Activated T-cell treated with anti-CD3 and anti-CD28 coated beads for 24 hours (primary cell): Measurements from ENCODE around the gene MORN1.

Experiments
- DNase-seq: peaks from one replicate; pipeline ENCODE4 v3.0.0-alpha.2; 2020; ENCODE audit warnings: low read depth

Gene MORN1

DNA sequence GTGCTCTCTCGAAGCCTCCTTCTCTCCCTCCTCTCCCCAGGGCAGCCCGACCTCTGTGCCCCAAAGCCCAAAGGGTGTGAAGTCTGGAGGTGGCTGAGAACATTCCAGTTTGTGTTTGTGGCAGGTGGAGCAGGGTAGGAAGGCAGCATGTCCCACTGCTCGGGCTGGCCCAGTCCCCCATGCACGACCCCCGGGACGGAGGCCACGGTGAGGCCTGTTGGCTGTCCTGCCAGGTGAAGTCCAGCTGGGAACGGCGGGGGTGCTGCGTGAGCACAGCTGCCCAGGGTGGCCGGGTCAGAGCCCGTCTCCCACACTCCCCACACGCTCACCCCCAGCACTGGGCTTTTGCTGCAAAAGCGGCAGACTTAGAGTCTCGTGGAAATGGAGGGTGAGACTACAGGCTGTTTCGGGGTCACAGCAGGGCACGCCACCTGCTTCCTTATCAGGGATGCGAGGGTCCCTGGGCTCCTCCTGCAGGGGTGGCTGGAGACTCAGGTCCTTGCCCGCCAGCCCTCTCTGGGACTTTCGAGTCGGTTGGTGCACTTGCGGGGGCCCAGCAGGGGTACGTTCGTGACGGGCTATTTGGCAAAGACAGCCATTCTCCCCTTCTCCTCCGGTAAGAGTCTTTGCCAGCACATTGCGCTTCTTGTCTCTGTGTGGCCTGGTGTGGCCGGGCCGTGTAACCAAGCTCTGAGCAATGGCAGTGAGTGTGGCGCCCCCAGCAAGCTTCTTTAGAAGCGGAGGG, 40.3 kb downstream of the MORN1 start:
- no peak for DNase-seq

DNA sequence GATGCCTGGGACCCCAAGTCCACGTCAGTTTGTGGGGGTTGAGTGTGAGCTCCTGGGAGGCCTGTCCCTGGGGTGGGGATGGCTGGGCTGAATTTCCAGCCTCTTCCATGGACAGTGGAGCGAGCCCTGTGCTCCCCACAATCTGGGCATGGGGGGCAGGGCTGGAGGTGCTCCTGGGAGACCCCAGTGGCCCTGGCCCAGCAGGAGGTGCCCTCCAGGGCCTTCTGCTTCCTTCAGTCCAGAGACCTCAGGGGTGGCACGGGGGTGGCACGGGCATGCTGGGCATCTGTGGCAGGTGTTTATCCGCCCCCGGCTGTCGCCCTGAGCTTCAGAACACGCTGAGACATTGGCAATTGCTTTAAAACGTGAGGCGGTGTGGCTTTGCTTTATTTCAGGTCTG, 40.9 kb downstream of the MORN1 start:
- no peak for DNase-seq

DNA sequence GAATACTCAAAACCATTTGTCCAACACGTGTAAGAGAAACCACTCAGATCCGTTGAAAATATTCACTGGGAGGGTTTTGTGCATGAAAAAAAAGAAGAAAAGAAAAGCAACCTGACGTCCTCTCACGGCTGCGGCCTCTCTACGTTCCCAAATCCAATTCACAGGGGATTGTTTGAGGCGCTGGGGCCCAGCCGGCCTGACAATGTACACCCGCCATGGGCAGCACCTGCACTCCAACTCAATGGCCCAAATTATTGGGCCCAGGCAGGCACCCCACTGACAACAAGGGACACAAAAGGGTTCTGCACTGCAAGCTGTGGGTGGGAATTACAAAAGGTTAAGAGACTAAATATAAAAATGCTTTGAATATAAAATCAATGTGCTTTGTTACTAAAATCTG, 41.5 kb downstream of the MORN1 start:
- no peak for DNase-seq

DNA sequence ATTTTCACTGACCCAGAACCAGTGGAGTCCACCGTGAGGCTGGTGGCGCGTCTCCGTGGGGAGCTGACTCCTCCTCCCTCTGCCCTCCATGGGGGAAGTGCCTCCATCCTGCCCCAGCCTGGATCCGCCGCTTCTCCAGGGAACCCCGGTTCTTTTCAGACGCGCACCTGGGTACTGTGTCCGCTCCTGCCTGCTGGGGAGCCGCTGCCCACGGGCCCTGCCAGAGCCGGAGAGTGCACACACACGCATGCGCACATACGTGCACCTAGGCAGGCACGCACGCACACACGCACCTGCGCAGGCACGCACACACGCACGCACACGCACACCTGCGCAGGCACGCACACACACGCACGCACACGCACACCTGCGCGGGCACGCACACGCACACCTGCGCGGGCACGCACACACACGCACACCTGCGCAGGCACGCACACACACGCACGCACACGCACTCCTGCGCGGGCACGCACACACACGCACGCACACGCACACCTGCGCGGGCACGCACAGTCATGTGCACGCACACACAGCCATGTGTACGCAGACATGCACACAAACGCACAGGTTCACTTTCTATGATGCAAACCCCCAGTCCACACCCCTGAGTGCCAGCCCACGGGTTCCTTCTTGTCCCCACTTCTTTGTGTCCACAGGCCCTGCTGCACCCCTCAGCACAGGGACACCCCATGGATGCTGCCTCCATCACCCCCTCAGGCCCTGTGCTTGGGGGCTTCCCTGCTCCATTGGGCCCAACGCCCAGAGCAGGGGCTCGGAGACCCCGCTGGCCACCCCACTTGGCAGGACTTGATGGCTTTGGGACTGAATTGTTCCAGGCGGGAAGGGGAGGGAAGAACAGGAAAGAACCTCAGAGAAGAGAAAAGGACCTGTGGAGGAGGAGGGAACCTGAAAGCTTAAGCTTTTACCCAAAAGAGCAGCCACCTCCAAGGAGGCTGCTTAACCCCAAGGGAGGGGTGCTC, 42.7 kb downstream of the MORN1 start:
- no peak for DNase-seq

DNA sequence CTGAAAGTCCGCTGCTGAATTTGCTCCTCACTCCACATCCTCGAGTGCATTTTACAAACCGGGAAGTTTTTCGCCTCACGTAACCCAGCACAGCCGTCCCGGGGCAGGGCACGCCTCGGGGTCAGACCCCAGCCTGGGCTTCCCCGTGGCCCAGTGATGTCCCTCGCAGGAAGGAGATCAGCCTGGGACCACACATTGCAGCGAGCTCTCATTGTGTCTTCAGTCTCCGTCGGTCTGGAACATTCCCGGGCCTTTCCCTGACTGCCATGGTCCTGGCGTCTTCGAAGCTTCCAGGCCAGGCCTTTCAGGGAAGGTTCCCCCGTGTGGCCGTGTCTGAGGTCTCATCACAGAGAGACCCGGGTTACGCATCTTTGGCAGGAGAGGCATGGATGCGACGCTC, 43.5 kb downstream of the MORN1 start:
- no peak for DNase-seq

DNA sequence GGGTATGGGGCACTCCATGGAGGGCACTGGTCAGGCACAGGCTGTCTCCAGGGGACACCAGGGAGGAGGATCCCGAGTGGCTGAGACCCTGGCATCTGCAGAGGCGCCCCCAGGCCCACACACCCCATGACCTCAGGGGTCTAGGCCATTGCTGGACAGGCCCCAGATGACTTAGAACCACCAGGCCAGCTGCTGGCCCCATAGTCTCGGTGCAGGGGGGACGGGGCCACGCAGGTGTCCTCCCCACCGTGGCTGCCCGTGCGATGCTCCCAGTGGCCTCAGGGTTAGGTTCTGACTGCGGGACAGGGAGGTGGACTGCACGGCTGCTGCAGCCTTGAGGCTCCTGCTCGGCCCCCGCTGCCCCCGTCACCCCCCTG, 44.0 kb downstream of the MORN1 start:
- DNase-seq, result no peak

DNA sequence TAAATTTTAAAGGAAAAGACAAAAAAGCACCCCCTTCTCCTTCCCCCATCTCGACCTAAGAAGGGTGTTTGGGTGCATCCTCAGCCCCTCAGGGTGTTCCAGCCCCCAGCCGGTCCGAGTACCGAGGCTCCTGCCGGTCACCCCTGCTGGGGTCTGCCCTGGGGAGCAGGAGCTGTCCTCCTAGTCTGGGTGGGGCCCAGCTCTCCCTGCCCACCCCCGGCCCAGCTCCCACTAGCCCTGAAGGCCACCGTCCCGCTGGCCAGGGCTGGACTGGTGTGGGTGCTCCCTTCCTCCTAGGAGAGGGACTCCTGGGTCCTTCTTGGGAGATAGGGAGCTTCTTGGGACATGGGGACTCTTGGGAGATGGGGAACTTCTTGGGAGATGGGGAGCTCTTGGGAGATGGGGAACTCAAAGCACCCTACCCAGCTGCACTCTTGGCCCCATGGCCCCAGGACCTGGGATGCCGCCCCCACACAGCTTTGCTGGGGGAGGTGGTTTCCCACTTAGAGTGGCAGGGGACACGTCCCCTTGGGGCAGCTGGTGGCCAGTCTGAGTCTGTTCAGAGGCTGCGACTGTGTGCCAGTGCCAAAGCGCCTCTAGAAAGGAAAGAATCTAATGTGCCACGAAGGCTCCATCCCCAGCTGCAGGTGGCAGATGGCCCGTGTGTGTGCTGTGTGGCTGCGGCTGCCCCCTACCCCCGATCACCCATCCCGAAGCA, 44.5 kb downstream of the MORN1 start:
- no peak for DNase-seq

DNA sequence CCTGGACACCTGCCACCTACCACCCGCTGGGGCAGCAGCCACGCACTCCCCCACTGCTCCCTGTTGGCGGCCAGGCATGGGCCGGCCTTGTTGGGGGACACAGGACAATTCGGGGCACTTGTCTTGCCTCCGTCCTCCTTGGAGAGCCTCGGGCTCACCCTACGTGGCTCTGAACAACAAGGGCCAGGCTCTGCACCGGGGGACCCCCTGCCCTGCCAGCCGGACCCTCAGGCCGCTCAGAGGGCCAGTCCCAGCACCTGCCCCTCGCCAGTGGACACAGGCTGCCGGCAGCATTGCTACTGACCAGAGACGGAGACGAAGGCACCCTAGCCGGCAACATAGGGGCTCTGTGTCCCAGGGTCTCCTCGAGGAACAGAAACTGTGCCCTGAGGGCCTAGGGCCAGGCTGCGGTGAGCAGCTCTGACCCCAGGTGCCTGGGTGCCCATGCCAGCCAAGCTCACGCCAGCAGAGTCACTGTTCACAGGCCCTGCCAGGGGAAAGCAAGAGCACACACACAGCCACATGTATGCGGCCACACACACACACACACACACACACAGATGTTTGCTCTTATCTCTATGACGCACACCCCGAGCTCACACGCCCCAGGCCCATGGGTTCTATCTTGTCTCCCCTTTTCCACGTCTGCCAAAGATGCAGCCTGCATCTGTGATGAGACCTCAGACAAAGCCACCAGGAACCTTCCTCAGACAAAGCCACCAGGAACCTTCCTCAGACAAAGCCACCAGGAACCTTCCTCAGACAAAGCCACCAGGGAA, 45.9 kb downstream of the MORN1 start:
- DNase-seq, result no peak

DNA sequence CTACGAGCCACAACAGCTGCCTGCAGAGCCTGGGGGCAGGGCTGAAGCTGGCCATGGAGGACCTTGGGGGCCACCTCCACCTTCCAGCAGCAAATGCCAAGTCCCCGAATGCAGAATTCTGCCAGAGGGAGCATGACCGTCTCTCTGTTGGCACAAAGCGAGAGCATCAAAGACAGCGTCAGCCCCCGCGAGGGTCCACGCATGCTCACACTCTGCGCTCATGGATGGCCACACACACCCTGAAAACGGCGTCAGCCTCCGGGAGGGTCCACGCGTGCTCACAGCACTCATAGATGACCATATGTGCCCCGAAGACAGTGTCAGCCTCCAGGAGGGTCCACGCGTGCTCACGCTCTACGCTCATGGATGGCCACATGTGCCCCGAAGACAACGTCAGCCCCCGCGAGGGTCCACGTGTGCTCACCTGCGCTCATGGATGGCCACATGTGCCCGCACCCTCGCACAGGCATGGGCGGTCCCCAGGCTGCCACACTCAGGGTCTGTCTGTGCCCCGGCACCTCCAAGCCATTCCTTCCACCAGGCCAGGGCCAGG, 46.5 kb downstream of the MORN1 start:
- no peak for DNase-seq

DNA sequence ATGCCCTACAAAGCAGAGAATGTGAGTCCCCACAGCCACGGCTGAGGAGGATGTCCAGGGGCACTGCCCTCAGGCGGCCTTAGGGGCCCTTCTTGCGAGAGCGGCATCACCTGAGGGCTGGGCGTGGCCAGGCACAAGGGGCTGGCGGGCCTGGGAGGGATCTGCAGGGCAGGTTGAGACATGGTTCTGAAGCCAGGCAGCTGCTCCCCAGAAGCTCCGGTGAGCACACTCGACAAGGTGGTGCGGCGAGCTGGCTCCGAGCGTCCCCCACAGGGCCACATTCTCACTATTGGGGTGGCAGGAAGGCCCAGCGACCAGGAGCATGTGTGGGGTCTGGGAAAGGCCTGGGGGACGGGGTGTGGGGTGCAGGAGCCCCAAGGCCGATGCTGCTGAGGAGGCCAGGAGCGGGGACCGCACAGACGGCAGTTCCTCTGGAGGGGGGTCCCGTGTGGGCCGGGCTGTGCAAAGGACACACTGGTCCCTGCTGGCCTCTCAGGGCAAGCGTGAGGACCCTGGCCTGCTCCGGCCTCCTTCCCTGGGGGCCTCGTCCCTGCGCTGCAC, 47.2 kb downstream of the MORN1 start:
- DNase-seq, result no peak

DNA sequence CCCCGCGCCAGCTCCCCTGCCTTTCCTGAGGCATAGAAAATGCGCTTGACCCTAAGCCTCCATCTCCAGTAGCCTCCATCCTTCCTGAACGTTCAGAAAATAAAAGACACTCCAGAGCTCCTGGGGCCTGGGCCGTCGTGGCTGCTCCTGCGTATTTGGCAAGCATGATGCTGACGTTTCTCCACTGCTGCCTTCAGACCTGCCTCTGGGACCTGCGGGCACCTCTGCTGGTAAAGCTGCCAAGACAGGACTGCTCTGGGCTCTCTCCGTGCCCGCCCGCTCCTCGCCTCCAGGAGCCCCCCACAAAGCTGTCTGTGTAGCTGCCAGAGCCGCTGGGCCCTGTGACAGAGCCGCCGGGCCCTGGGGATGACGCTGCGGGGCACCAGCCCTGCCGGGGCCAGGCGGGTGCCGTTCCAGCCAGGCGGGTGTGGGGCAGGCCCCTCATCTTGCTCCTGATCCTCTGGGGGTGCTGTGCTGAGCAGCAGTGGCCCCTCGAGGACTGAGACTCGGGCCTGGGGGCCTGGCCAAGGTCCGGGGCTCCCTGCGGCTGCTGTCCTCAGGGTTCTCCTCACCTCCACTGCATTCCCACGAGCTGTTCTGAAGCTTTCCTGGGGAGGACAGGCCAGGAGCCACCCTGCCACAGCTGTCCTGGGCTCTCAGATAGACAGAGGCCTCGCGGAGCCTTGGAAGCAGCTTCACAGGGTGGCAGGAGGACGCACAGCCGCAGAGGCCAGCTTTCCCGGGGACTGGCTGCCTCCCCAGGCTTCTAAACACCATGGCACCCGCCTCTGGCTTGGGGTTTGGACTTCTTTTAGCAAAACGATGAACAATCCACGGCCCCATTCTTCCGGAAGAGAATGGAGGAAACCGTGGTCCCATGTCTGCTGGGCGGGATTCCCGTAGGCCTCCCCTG, 48.1 kb downstream of the MORN1 start:
- no peak for DNase-seq

DNA sequence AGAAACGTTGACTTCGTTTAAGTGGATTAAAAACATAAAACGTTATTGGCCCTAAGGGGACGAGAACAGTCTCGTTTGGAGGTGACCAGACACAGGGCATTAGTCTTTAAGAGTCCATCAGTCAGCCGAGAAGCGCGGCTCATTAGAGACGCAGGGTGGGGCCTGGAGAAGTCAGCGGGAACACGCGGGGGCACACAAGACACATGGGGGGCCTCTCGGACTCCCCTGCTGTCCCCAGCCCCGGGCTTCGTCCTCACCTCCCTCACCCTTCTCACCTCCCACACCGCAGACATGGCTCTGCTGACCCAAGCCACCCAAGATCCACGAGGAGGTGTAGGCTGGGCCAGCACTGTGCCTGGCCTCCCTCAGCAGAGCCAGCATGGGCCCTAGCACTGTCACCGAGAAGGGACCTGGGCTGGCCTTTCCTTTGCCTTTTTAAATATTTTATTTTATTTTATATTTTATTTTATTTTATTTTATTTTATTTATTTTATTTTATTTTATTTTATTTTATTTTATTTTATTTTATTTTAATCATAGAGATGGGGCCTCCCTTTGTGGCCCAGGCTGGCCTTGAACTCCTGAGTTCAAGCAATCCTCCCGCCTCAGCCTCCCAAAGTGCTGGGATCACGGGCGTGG, 48.9 kb downstream of the MORN1 start:
- DNase-seq, result no peak

DNA sequence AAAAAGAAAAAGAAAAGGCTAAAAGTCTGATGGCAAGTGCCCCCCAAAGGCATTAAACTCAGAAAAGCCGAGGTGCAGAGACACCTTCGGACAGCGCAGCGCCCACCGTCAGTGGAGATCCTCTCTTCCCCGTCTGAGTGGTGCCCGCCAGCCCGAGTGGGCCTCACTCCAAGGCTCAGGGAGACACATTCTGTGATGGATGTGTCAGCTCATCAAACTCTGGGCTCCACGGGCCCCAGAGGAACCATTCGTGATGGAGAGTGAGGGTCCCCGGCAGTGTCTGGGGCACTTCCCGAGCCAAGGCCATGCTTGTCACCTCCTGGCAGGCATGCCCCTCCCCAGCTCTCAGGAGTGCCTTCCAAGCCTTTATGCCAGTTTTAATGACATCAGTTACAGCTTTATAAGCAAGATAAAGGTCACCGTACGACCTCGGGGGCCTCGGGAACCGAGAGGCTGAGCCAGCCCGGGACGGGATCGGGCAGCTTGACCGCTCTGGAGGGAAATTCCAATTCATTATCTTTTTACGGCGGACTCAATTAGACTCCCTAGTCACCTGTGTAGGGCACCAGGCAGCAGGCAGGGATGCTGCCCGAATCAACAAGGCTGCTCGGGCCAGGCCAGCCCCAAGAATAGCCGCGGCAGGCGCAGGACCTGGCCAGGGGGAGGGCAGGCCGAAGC, 49.5 kb downstream of the MORN1 start:
- DNase-seq, result no peak

DNA sequence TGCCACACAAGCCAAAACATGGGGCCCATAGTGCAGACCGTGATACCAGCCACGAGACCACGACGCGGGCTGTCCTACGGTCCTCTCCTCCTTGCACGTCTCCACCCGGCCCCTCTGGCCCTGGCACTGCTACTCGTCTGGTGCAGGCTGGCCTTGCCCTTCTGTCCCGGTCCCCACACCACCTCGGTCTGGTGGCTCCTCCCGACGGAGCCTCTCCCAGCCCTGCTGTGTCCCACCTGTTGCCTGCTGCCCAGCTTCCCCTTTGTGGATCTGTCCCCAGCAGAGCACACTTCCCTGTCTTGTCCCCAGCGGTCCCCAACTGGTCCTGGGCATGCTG, 50.5 kb downstream of the MORN1 start:
- DNase-seq, result no peak

DNA sequence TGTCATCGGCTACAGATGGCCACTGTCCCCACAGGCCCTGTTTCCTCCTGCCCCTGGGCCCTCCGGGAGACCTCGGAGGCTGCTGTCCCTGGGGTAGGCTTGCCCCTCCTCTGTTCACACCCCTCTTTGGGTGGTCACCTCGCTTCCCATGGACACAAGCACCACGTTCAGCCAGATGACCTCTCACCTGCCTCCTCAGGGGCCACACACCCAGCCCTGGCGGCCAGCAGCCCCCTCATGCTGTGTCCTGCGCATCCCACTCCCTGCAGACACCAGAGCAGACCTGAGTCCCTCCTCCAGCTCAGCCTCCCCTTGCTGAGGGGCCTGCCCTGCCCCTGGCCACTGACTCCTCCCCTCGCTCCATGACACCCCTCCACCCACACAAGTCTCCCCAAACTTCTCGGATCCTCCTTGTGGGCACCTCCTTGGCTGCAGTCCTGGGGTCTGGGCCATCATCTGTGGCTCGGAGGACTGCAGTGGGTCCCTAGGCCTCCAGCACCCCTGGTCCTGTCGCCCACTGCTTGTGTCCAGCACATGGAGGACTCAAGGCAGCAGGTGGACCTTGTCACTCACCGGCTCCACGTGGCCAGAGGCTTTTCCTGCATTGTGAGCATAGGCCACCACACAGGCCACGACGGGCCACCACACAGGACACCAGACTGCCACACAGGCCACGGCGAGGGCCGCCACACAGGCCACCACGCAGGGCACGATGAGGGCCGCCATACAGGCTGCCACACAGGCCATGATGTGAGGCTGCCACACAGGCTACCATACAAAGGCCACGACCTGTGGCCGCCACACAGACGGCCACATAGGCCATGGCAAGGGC, 51.1 kb downstream of the MORN1 start:
- DNase-seq, result no peak

DNA sequence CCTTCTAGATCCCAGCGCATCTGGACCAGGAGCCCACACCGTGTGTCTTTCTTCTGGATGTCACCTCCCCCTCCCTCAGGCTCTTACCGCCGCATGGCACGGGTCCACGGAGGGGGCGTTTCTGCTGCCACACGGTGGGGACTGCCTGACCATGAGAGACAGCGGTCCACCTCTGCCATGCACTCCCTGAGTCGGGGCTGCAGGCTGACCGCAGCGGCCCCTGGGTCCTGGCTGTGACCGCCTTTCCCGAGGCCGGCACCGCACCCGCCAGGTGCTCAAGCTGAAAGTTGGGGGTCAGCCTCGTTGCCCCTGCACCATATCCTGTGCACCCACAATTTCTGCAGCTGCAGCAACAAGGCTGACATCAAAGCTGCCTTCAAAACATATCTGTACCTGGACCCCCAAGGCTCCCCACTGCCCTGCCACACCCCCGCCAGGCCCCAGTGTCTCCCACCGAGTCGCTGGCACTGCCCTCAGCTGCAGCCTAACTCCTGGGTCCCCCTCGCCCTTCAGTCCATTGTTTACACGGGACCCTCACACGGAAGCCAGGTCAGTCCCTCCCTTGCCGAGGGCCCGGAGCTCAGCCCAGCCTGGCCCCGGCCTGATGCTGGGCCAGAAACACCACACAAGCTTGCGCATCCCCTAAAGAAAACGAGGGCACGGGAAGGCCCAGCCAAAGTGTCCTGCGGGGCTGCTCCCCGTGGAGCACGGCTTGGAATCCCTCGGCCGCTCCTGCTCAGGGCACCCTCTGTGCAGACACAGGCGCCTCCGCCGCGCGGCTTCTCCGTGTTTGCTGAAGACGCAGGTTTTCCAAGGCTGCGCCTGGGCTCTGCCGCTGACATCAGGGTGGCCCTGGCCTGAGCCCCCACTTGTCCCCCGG, 51.9 kb downstream of the MORN1 start:
- no peak for DNase-seq

DNA sequence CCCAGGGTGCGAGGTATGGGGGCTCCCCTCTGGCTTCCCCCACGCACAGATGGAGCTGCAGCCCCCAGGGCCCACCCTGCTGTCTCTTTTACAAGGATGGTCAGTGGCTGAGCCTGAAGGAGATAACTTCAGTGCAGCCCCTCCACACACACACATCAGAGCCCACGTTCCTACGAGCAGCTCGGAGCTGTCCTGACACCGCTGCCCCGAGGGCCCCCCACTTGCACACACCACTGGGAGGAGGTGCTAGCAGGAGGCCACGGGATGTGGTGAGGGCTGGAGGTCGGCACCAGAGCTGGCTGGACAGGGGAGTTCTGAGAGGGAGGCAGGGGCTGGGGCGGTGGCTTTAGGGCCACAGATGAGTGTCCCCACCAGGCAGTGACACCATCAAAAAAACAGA, 53.9 kb downstream of the MORN1 start:
- DNase-seq, result no peak
